HG02759 (cell line): ENCODE results near the gene TBC1D22A.

Experiments used
- ATAC-seq: cut with Tn5 transposase; IDR thresholded peaks from one replicate; pipeline ENCODE4 v1.9.1; 2021; ENCODE audit warnings: mild to moderate bottlenecking, moderate library complexity; ENCODE audit not compliant: unreplicated experiment

TBC1D22A gene

DNA sequence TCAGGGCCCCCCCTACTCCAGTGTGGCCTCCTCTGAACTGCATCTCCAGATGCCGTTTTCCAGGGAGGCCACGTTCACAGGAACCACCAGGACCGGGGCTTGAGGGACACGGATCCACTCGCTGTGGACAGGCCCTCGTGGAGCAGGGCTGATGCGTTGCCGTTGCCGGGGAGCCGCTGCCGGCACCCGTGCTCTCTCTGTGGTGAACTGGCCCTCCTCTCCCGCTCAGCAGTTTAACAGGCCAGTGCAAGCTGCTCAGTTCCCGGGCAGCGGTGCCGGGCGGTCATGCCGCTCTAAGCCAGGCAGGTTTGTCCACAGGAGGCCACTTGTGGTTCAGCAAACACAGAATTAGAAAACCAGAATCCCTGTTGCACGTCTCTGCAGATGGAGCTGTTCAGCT is 301.6 kb downstream of the TBC1D22A start:
- ATAC-seq, result no peak

DNA sequence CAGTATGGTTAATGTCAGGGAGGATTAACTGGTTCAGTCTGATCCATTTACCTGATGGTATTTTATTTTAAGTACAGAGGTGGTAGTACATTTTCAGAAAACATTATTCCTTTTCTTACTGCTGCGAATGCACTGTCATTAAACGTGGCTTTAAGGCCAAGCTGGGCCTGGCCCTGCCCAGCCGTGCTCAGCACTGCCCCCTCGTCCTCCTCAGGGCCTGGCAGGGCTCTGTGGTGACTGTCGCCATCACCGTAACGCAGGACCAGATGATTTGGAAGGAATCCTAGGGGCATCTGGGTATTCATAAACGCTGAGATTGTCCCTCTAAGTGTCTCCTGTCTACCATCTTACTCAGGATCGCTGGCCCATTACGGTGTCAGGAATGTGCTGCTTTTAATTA is 302.0 kb downstream of the TBC1D22A start:
- ATAC-seq, result no peak

DNA sequence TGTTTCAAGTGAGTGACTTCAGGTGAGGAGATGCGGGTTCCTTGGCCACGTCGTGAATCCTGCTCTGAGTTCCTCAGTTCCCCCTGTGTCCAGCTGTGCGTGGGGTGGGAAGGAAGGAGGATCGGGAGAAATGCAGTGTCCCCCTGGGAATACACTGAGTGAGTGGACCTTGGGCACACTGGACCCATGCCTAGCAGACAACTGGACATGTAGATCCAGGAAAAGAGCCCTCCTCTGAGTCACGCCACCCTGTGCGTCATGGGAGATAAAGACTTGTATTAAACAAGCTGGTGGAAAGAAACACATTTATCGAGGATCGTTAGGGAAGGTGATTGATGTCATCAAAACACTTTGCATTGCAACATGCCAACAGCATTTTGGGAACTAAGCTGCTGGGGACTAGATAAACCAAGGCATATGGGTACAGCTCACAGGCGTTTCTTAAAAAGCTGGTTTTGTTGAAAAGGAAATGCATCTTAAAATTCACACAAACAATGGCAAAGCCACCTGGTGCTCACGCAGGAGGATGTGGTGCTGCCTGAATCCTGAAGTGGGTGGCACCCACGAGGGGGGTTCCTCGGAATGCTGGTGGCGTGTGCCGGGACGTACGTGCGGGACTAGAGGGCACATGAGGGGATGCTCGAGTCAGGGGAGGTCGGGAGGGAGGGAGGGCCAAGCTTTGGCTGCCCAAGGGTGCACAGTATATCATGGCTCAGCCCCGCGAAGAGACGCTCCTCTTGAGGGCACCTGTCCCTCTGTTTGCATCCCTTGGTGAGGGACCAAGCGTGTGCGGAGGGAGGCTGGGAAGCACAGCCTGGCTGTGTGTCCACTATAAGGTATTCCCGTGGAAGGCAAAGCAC is 303.5 kb downstream of the TBC1D22A start:
- no peak for ATAC-seq

DNA sequence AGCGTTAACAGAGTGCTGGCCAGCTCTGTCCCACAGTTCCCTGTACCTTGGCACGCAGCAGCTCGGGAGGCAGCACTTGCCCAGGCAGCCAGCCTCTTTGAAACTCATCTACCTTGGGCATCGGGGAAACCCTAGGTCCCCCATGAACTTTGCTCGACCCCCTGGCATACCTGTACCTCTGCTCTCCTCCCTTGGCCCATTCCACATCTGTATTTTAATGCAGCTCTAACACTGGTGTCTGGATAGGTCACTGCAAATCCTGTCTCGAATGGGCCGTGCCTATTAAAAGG is 304.1 kb downstream of the TBC1D22A start:
- ATAC-seq, result no peak

DNA sequence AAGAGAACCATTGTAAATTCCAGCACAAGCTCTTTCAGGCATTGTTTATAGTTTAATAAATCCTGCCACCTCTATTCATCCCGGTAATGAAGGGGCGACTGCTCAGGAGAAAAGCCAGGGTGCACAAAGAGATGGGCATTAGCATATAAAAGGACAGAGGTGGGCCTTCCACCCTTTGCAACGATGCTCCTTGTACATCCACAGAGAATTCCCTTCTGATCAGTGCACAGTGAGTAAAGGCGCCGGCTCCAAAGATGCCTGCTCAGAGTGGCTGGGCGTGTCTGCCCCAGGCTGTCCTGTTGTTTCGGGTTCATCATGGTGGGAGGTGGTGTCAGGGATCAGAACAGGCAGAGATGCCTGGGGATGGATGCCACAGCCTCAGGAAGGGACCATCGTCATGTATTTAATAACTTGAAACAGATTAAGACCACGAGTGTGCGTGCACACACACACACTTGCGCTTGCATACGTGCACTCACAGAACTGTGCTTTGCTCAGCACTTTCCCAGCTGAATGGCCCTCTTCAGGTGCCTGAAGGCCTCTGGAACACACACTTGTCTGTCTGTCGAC is 305.0 kb downstream of the TBC1D22A start:
- no peak for ATAC-seq

DNA sequence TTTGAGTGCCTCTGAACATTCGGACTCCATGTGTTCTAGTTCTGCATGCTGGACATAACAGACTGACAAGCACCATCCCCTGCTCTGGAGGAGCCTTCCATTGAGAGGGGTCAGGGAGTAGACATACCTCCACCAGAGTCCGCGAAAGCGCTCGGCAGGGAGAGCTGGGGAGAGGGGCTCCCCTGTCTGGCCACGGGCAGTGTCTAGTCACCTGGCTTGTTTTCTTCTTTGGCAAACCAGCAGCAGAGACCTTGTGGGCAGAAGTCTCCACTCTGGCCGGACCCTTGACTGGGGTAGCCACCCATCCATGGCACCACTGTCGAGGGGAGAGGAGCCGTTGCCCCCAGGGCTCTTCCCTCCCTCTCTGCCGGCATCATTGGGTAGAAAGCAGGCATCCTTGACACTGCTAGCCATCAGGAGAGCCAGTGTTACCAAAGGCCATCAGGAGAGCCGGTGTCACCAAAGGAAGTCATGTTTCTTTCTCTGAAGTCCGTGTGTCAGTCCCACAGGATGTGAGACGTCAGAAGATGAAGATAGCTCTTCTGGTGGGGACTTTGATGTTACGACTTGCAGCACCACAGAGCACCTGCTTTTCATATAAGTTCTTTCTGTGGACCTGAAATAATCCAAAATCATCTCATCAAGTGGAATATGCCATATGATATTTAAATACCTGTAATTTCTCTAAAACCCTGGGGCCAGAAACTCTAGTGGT is 305.6 kb downstream of the TBC1D22A start:
- ATAC-seq, result no peak

DNA sequence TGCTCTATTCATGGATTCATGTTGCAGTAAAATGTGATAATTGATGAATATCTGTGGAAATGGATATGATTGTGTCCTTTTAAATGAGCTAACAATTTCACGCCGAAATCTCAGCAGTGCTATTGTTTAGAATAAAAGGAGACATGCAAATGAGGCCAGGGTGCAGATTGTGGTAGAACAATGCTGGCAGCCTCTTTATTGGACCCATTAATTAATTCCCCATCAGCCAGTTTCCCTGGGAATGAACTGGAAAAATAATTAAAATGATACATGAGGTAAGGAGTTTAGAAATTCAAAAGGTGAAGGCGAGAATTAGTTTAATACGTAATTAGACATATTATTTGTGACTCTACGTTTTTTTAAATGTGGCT is 306.2 kb downstream of the TBC1D22A start:
- ATAC-seq, result no peak

DNA sequence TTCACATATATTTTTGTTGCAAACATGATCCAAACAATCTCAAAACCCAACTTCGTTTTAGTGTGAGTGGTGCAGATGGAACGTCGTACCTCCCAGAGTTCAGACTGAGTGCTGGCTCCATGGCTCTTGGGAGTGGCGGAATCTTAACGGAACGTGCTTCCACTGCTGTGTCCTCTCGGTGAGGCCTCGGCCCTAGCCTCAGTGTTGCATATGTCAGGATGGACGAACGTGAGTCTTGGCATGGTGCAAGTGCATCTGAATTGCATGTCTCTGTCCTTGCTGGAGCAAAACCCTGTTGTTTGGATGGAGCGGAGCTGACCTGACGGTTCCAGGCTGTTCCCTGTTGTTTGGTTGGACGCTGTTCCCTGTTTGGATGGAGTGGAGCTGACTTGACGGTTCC is 306.8 kb downstream of the TBC1D22A start:
- ATAC-seq, result no peak

DNA sequence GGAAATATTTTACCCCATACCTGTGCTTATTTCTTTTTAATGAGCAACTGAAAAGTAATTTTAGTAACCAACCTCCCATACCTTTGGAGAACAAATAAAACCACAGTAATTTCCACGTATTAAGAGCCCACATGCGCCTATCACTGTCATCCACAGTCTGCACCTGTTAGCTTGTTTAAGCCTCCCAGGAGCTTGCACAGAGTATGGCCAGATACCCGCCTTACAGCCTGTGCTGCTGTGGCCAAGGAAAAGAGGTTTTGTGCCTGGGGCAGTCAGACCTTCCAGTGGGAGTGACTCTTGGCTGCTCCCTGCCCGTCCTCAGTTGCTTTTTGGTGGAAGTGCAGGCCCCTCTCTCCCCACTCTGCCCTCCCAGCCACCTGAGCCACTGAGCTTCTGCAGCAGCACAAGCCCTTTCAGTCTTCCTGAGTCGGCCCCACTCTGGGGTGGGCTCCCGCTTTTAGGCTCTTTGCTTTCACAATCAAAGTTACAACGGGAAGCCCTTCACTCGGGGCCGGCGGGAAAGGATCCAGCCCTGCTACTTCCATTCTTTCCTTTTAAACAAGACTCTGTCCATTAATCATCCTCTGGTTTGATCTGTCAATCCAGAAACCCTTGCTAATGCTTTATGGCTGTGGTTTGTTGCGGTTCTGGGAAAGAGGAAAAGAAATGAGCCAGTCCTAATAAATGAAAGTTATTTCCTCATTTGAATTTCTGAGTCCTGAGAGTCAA is 308.8 kb downstream of the TBC1D22A start:
- no peak for ATAC-seq

DNA sequence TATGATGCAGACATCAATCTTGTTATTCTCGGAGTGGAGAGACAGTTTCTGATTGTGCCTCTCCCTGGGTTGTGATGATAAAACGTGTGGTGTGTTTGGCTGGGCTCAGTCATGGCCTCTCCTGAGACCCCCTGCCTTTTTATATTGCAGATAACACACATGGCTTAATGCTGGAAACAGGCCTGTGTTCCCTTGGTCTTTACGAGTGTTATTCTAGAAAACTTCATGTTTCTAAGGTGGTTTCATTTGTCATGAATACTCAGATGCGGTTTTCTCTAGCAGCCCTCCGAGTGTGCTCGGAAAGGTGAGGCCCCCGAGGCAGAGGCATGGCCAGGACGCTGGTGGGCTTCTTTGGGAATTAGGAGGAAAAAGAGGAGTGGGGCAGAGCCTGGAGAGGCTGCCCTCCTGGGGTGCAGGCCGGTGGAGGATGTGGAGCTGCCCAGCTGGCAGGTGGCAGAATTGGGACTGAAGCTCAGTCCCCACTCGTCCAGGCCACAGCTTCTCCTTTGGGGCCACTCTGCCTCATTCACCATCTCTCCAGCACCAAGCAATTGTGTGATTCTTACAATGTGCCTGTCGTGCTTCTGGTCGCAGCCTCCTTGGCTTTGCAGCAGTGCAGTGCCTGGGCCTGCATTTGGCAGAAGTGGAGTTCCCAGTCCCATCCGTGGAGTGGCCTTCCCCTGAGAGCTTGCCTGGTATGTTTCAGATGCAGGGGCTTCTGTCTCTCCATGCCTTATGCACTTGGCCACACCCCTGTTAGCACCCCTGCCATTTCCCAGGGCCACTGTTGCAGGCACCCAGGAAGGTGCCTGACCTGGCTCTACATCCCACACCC is 309.6 kb downstream of the TBC1D22A start:
- ATAC-seq, result no peak

DNA sequence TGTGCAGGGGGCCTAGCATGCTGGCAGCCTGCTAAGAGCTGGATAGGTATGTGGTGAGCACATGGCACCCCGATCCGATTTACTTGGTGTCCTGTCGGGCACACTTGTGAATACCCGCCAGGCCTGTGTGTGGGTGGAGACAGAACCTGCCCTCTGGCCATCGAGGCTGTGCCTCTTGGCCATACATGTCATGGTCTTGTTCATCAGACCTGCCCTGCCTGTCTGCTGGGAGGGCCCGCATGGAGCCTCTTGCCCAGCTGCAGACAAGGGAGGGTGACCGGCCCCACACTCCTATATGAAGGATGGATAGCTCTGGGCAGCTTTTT is 310.2 kb downstream of the TBC1D22A start:
- ATAC-seq, result no peak

DNA sequence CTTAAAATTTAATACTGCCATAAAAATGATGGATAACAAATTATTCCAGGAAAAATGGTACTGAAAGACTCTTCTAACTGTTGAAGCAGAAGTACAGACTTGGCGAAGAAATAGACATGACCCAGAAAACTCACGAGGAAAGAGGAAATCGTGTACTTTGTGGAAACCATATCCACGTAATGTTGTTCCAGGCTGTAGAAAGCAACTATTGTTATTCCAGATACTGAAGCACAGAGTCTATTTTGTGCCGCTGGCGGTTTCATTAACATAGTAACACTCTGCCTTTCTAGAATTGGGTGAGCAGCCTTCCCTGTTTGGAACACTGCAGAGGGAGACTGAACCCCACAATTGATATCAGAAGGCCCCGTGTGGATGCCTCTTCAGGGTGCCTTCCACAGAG is 310.6 kb downstream of the TBC1D22A start:
- ATAC-seq, result no peak

DNA sequence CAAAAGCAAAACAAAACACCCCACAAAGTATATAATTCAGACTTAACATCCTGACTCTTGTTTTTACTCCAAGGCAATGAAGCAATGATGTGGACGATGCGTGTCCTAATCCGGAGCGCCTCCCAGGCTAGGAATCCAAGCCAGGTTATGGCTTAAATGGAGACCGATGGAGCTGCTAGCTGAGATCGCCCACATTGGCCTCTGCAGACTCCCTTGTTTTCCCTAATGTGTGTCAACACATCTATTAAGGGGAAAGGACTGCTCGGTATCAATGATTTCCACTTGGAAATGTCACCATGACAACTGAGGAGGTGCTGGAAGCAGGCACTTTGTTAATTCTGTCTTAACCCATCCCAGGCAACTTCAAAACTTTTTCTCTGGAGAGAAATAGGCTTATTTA is 311.7 kb downstream of the TBC1D22A start:
- ATAC-seq, result no peak

DNA sequence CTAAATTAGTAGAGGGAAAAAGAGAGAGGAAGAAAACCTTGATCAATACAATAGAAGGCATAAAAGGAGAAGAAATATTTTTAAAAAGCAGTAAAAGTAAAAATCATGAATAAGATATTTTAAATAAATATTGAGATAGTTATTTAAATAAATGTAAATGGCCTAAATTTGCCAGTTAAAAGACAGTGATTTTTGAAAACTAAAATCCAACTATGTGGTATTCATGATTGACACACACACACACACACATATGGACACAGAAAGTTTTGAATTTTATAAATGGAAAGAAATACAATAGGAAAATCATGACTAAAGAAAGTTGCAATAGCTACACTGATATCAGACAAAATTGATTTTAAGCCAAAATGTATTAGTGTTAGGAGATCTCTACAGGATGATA is 313.1 kb downstream of the TBC1D22A start:
- ATAC-seq, result no peak

DNA sequence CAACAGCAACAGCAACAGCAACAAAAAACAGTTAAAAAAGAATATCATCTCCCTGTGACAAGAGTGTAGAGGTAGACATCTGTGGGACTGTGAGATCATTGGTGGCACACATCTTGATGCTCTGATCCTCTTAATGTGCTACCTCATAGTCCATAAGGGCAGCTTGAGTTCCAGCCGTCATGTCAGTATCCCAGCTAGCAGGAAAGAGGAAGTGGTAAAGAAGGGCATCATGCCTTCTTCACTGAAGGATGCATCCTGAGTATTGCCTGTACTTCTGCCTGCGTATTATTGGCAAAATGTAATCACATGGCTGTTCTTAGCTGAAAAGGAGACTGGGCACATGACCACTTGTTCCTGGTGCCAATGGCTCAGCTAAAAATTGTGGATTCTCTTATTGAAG is 314.3 kb downstream of the TBC1D22A start:
- no peak for ATAC-seq

DNA sequence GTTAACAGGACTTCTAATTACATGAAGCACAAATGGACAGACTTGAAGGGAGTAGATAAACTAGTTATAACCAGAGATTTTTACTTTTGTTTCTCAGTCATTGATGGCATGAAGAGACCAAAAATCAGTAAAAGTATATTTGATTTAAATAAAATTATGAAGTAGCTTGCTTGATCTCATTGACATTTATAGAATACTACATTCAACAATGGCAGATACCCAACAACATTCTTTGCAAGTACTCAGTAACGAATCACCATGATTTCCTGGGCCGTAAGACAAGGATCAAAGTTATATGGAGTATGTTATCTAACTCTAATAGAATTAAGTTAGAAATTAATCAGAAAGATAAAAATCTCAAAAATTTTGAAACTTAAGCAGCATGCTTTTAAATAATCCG is 317.6 kb downstream of the TBC1D22A start:
- no peak for ATAC-seq

DNA sequence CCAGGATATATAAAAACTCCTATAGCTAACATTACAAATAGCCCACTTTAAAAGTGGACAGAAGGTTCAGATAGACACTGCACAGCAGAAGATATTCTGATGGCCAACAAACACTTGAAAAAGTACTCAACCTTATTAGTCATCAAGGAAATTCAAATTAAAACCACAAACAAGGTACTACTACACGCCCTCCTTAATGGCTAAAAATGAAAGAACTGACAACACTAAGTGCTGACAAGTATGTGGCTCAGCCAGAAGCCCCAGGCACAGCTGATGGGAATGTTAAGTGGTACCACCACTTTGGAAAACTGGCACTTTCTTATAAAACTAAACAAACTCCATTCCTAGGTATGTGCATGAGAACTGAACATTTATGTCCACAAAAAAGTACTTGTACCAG is 320.1 kb downstream of the TBC1D22A start:
- ATAC-seq, result no peak

DNA sequence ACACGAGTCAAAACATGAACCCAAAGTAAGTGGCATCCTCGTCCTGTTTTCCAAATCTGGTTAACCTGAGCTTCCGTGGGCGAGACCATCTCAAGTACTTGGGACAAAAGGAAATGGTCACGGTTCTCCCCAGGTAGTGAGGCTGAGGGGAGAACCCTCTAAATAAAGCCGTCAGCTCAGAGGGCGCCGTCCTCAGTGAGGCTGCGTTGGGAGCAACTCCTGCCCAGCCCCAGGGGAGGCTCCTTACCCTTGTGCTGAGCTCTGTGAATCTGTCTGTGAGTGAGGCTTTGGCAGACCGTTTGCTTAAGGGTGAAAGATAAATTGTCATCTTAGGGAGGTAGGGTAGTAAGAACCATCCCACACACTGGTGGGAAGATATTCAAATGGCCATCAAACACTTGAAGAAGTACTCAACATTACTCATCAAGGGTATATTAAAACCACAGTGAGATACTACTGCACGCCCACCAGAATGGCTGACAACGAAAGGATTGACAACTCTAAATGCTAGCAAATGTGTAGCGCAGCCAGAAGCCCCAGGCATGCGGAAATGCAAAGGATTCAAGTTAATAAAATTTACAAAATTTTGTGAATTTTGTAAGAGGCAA is 321.0 kb downstream of the TBC1D22A start:
- ATAC-seq, result no peak

DNA sequence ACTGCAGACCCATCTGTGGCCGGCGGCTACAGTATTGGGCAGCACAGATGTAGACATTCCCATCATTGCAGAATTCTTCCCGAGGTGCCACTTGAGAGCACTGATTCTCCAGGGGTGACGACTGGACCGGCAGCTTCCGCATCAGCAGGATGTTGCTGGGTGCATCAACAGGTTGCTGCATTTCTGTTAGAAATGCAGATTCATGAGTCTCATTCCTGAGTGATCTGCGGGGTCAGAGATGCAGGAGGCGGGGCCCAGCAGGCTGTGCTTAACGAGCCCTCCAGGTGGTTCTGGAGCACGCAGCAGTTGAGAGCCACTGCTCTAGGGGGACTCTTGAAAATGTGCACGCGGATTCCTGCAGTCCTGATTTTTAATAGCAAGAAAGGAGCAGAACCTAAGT is 321.8 kb downstream of the TBC1D22A start:
- no peak for ATAC-seq

DNA sequence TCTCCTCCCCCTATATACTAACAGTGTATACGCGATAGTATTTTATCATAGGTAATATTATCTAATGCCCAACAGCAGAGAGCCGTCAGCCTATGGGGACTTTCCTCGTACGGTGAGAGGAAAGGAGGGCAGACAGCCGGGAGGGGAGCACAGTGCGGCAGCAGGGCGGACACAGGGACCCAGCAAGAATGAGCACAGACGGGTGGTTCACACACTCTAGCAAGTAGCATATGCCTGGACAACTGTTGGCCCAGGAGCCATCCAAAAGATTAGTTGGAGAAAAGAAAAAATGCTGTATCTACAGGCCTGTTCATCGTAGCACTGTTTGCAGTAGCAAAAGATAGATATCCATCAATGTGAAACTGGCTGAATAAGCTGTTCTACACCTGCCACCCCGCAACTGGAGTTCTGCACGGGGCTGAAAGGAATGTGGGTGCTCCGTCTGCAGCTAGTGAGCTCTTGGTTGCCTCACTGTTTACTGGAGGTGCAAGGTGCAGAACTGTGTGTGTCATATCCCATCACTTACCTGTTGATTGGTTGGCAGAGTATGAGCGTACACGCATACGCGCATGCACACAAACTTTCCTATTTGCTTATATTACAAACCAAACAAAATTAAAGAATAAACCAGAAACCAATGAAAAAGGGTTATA is 324.3 kb downstream of the TBC1D22A start:
- ATAC-seq, result no peak
